OCI-LY3 (cell line): ENCODE data around the gene YY1.

Experiments
- CTCF ChIP-seq: fragments of 200-600, 300-600 bp; sonication (generic); IDR thresholded peaks from 2 replicates; pipeline ENCODE4 v1.5.1; 2014; ENCODE audit warnings: antibody characterized with exemption, low read length, low read depth
- EZH2phosphoT487 ChIP-seq: fragments of 200-600 bp; shearing (Covaris generic); IDR thresholded peaks from 2 replicates; pipeline ENCODE4 v1.6.1; 2018; ENCODE audit warnings: antibody characterized with exemption, mixed run types, low read depth

- TF ChIP-seq CTCF (no peak), EZH2phosphoT487 (no peak)
These were observed 74.0 kb downstream of the YY1 start for GRCh38 chr14:100312877-100313400.
